Right lobe of liver (tissue), 4 donors: Measurements from ENCODE around the gene TRIM69.
"Not testable (repeated sequence)": the region's sequence is repeated elsewhere in the genome, so short reads cannot be mapped to it uniquely, and the experiment has no call there.

ENCODE experiments used
- CTCF ChIP-seq, 4 donors: fragments of 200-600 bp in 3 of 4; fragments of 450-650 bp in 1 of 4; IDR thresholded peaks; one replicate each; pipeline versions ENCODE4 v1.5.1 to v1.8.0; 2016 to 2022; ENCODE audit warnings: antibody characterized with exemption in 4 of 4, mild to moderate bottlenecking in 2 of 4
- POLR2A ChIP-seq: fragments of 450-650 bp; IDR thresholded peaks from one replicate; pipeline ENCODE4 v1.6.1; 2017; ENCODE audit warnings: antibody characterized with exemption, mild to moderate bottlenecking
- donor health status: DM: no; HTN: no; CAD: no.
- donor health status: DM: no; HTN: no; CAD: no.
- donor health status: DM: no; HTN: yes; CAD: no.

- TF ChIP-seq CTCF (IDR thresholded peaks at IDR 0.05); POLR2A: not testable (repeated sequence)
Observed at GRCh38 chr15:44690245-44690644, 46.1 kb upstream of the TRIM69 start.
